HepG2 (cell line): ENCODE measurements around the gene TNFRSF6B. TPM values are rescaled to one million over a fixed set of nuclear protein-coding genes. Genes with fewer than 3 reads are reported as not detected.

ENCODE experiments used
- MTA3 ChIP-seq: sonication (generic); formaldehyde crosslinking; IDR thresholded peaks from 2 replicates; pipeline ENCODE4 v1.4.0; 2020; ENCODE audit warnings: missing genetic modification reagents
- SMAD9 ChIP-seq: sonication (generic); formaldehyde crosslinking; IDR thresholded peaks from 2 replicates; pipeline ENCODE4 v1.5.1; 2020; ENCODE audit warnings: mild to moderate bottlenecking, missing genetic modification reagents
- SNAPC2 ChIP-seq: sonication (generic); formaldehyde crosslinking; IDR thresholded peaks from 2 replicates; pipeline ENCODE4 v1.8.1; 2022; ENCODE audit warnings: mild to moderate bottlenecking, missing genetic modification reagents
- SOX5 ChIP-seq: IDR thresholded peaks from 2 replicates; pipeline ENCODE4 v1.6.1; 2016; ENCODE audit warnings: borderline replicate concordance
- TMF1 ChIP-seq: sonication (generic); formaldehyde crosslinking; IDR thresholded peaks from 2 replicates; pipeline ENCODE4 v1.8.1; 2022; ENCODE audit warnings: low read depth, missing genetic modification reagents
- ZBTB44 ChIP-seq: sonication (generic); formaldehyde crosslinking; IDR thresholded peaks from 2 replicates; pipeline ENCODE4 v1.4.0; 2020; ENCODE audit warnings: missing genetic modification reagents
- ZNF251 ChIP-seq: sonication (generic); formaldehyde crosslinking; IDR thresholded peaks from 2 replicates; pipeline ENCODE4 v1.9.0; 2021; ENCODE audit warnings: mild to moderate bottlenecking, missing genetic modification reagents
- ZNF335 ChIP-seq: sonication (generic); formaldehyde crosslinking; IDR thresholded peaks from 2 replicates; pipeline ENCODE4 v1.4.0; 2020; ENCODE audit warnings: missing genetic modification reagents
- ZNF432 ChIP-seq: sonication (generic); formaldehyde crosslinking; IDR thresholded peaks from 2 replicates; pipeline ENCODE4 v1.5.0; 2020; ENCODE audit warnings: missing genetic modification reagents, mild to moderate bottlenecking, borderline replicate concordance
- ZNF629 ChIP-seq: sonication (generic); formaldehyde crosslinking; conservative IDR thresholded peaks from 2 replicates; pipeline ENCODE4 v1.5.0; 2020; ENCODE audit warnings: missing genetic modification reagents
- ZNF780A ChIP-seq: sonication (generic); formaldehyde crosslinking; IDR thresholded peaks from 2 replicates; pipeline ENCODE4 v1.8.0; 2022; ENCODE audit warnings: mild to moderate bottlenecking, missing genetic modification reagents, moderate library complexity
- ZNF788 ChIP-seq: sonication (generic); formaldehyde crosslinking; IDR thresholded peaks from 2 replicates; pipeline ENCODE4 v1.5.0; 2020; ENCODE audit warnings: mild to moderate bottlenecking, missing genetic modification reagents, borderline replicate concordance
- ZXDC ChIP-seq: sonication (generic); formaldehyde crosslinking; IDR thresholded peaks from 2 replicates; pipeline ENCODE4 v1.5.0; 2020; ENCODE audit warnings: mild to moderate bottlenecking, missing genetic modification reagents
- polyA plus RNA-seq, 8 experiments: library from polyadenylated mRNA; depleted of rRNA in 3 of 8; stranded (reverse) in 7 of 8; unstranded in 1 of 8; fragments of >200 nt; fragmentation: Illumina TruSeq in 4 of 8; extraction: Trizol in 4 of 8; gene quantifications; 2 replicates each; pipeline versions ENCODE4 v1.2.1 to v1.2.3, GENCODE V29; 2011 to 2016; ENCODE audit warnings: low read depth in 4 of 8, missing spikeins in 1 of 8, mixed read lengths in 1 of 8; ENCODE audit not compliant: insufficient read depth in 1 of 8
- total RNA-seq, 5 experiments: library from RNA; depleted of rRNA; stranded (reverse); fragments of >200 nt; fragmentation: Illumina TruSeq; extraction: Trizol; gene quantifications; 2 replicates each; pipeline ENCODE4 v1.2.3, GENCODE V29; 2016; ENCODE audit warnings: low read depth in 1 of 5
- TF ChIP-seq, protein P1 (sequence below): sonication (generic); formaldehyde crosslinking; IDR thresholded peaks from 2 replicates; pipeline ENCODE4 v1.5.1; 2020; ENCODE audit warnings: mild to moderate bottlenecking, missing genetic modification reagents, moderate library complexity
- TF ChIP-seq, protein P2 (sequence below): sonication (generic); formaldehyde crosslinking; IDR thresholded peaks from 2 replicates; pipeline ENCODE4 v1.5.0; 2020; ENCODE audit warnings: mild to moderate bottlenecking, missing genetic modification reagents
- TF ChIP-seq, protein P3 (sequence below): sonication (generic); formaldehyde crosslinking; IDR thresholded peaks from 2 replicates; pipeline ENCODE4 v1.5.1; 2020; ENCODE audit warnings: mild to moderate bottlenecking, moderate library complexity, missing genetic modification reagents

Gene TNFRSF6B
- total and polyA plus RNA-seq, 2 of the 13 experiments (the other 11 are each of a cell fraction or from before 2014, with no cell fraction given) = 0.24 TPM; not detected in 1

- TF ChIP-seq, protein P1, sequence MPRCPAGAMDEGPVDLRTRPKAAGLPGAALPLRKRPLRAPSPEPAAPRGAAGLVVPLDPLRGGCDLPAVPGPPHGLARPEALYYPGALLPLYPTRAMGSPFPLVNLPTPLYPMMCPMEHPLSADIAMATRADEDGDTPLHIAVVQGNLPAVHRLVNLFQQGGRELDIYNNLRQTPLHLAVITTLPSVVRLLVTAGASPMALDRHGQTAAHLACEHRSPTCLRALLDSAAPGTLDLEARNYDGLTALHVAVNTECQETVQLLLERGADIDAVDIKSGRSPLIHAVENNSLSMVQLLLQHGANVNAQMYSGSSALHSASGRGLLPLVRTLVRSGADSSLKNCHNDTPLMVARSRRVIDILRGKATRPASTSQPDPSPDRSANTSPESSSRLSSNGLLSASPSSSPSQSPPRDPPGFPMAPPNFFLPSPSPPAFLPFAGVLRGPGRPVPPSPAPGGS (CRISPR knock-in tag) = peak; percentile 76
- TF ChIP-seq ZNF335 (CRISPR knock-in tag) (peak; percentile 86; the same call in 1 of the 2 replicates), SNAPC2 (CRISPR knock-in tag) (0 out of 2 replicates have a peak, but pooled peaks have one; percentile 84), ZNF251 (CRISPR knock-in tag) (no peak; the same call in none of the 2 replicates), ZNF788 (peak; percentile 99; the same call in 1 of the 2 replicates), MTA3 (no peak), ZNF629 (CRISPR knock-in tag) (peak; percentile 58), ZNF780A (CRISPR knock-in tag) (no peak; the same call in 1 of the 2 replicates), ZBTB44 (CRISPR knock-in tag) (no peak), TMF1 (CRISPR knock-in tag) (peak; percentile 93), ZNF432 (CRISPR knock-in tag) (no peak), ZXDC (CRISPR knock-in tag) (peak; percentile 76; the same call in 1 of the 2 replicates), SOX5 (CRISPR knock-in tag) (peak; percentile 87), SMAD9 (peak; percentile 52; the same call in 1 of the 2 replicates)
- TF ChIP-seq, protein P2, sequence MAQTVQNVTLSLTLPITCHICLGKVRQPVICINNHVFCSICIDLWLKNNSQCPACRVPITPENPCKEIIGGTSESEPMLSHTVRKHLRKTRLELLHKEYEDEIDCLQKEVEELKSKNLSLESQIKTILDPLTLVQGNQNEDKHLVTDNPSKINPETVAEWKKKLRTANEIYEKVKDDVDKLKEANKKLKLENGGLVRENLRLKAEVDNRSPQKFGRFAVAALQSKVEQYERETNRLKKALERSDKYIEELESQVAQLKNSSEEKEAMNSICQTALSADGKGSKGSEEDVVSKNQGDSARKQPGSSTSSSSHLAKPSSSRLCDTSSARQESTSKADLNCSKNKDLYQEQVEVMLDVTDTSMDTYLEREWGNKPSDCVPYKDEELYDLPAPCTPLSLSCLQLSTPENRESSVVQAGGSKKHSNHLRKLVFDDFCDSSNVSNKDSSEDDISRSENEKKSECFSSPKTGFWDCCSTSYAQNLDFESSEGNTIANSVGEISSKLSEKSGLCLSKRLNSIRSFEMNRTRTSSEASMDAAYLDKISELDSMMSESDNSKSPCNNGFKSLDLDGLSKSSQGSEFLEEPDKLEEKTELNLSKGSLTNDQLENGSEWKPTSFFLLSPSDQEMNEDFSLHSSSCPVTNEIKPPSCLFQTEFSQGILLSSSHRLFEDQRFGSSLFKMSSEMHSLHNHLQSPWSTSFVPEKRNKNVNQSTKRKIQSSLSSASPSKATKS = peak; percentile 93; the same call in 1 of the 2 replicates
- TF ChIP-seq, protein P3, sequence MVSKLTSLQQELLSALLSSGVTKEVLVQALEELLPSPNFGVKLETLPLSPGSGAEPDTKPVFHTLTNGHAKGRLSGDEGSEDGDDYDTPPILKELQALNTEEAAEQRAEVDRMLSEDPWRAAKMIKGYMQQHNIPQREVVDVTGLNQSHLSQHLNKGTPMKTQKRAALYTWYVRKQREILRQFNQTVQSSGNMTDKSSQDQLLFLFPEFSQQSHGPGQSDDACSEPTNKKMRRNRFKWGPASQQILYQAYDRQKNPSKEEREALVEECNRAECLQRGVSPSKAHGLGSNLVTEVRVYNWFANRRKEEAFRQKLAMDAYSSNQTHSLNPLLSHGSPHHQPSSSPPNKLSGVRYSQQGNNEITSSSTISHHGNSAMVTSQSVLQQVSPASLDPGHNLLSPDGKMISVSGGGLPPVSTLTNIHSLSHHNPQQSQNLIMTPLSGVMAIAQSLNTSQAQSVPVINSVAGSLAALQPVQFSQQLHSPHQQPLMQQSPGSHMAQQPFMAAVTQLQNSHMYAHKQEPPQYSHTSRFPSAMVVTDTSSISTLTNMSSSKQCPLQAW (CRISPR knock-in tag) = peak; percentile 100
Observed at GRCh38 chr20:63740627-63741353, 44.3 kb downstream of the TNFRSF6B start (continued).
